Large intestine (tissue), 3 donors: Measurements from ENCODE around the gene PHF2. TPM values are rescaled to one million over a fixed set of nuclear protein-coding genes. Genes with fewer than 3 reads are reported as not detected.

Source experiments
- DNase-seq, 2 donors: peaks; one replicate each; pipeline versions ENCODE4 v3.0.0 to v3.0.0-alpha.2; 2013
- H3K27ac ChIP-seq: one replicate; pipeline ENCODE4 v1.5.1; 2013; ENCODE audit warnings: low read length
- H3K27me3 ChIP-seq: 2 replicates; pipeline ENCODE4 v1.6.1; 2013; ENCODE audit warnings: low read length; ENCODE audit not compliant: control insufficient read depth, insufficient read depth
- H3K36me3 ChIP-seq: 2 replicates; pipeline ENCODE4 v1.6.1; 2013; ENCODE audit warnings: low read length; ENCODE audit not compliant: control insufficient read depth, insufficient read depth
- H3K4me1 ChIP-seq: one replicate; pipeline ENCODE4 v1.6.1; 2013; ENCODE audit warnings: low read length; ENCODE audit not compliant: control insufficient read depth, insufficient read depth
- H3K4me3 ChIP-seq: one replicate; pipeline ENCODE4 v1.5.1; 2013; ENCODE audit warnings: low read length
- H3K9me3 ChIP-seq: one replicate; pipeline ENCODE4 v1.6.1; 2013; ENCODE audit warnings: mild to moderate bottlenecking, low read depth, low read length, moderate library complexity; ENCODE audit not compliant: control insufficient read depth
- WGBS: methylation state at CpG from one replicate; pipeline ENCODE4 v1.1.5; 2013; ENCODE audit warnings: low lambda C conversion rate; ENCODE audit not compliant: insufficient coverage; 5-methylcytosine and 5-hydroxymethylcytosine counted together
- polyA plus RNA-seq: library from polyadenylated mRNA; unstranded; fragments of 120-200 nt; gene quantifications from one replicate; pipeline ENCODE4 v1.2.1, GENCODE V29; 2013

Gene PHF2
- polyA plus RNA-seq, 1 donor: 24.9 TPM

DNA sequence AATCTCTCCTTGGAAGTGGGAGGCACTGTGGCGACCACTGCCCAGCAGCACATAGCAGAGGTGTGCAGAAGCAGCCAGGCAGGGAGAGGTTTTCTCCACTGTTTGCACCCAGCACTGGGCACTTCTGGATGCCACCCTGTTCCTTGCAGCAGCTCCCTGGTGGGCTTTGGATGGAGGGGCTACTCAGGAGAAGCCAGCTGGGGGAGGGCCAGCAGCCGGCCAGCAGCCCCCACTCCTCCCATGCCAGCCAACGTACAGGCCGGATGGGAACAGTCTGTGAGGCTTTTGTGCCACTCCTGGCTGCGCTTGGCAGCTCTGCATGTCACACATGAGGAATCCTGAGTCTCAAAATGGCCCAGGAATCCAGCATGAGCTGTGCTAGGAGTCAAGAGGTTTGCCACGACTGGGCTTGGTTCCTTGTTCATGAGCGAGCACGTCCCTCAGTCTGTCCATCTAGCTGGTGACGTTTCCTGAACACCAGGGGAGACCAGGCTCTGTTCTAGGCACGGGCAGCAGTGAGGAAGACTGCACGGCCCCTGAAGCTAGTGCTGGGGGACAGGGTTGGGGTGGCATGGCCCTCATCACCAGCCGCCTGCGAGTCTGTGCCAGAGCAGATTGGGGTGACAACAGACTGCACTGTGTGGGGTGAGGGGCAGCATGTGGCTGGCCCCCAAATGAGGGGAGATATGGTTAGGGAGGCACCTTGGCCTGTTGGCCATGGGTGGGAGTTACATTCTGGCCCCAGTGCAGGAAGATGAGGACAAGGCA lies 10.1 kb downstream of the PHF2 start:
- Histone ChIP-seq H3K4me1 (peaks cover 24% of the 10 kb centered on the region), H3K27me3 (no peaks in the 10 kb centered on the region), H3K36me3 (no peaks in the 10 kb centered on the region), H3K27ac (no peak overlapping the region), H3K4me3 (no peak overlapping the region), H3K9me3 (no peaks in the 10 kb centered on the region)
- no peak for DNase-seq
- WGBS: no CpG with 5 or more reads among the region's 13 CpGs

DNA sequence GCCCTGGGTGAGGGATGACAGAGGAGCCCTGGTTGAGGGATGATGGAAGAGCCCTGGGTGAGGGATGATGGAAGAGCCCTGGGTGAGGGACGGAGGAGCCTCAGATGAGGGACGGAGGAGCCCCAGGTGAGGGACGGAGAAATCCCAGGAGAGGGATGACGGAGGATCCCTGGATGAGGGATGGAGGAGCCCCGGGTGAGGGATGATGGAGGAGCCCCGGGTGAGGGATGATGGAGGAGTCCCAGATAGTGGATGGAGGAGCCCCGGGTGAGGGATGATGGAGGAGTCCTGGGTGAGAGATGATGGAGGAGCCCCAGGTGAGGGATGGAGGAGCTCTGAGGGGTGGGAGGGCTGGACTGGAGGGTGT lies 10.9 kb downstream of the PHF2 start:
- no peak for DNase-seq
- no peaks in the 10 kb centered on the region for H3K9me3 ChIP-seq
- no peak overlapping the region for H3K4me3 ChIP-seq
- no peak overlapping the region for H3K27ac ChIP-seq
- no peaks in the 10 kb centered on the region for H3K27me3 ChIP-seq
- WGBS: no CpG with 5 or more reads among the region's 7 CpGs
- peaks cover 18% of the 10 kb centered on the region for H3K4me1 ChIP-seq
- H3K36me3 ChIP-seq: no peaks in the 10 kb centered on the region

DNA sequence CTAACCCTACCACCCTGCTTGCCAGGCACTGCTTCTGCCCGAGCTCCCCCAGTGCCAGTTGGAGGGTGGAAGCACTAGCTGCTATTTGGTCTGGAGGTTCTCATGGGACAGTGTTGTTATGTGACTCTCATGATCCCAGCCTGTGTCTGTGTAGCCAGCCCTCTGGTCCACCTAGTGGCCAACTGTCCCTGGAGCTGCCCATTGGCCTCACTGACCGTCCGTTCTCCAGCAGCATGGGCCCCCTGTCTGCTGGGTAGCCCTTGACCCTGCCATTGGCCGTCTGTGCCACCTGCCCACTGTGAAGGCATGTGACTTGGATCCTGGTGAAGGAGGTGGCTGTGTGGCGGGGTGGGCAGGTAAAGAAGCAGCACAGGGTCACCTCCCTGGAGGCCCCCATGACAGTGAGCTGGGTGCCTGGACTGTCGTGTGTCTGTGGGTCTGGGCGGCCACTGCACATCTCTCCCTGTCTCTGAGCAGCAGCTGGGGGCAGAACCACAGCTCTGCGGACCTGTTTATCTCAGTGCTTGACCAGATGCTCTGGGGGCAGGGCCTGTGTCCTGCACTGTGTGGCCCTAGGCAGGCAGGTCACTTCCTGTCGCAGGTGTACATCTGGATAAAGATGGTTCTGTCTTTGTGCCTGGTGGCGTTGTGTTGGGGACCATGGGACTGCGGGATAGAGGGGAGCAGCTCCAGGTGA lies 11.4 kb downstream of the PHF2 start:
- H3K27ac ChIP-seq: no peak overlapping the region
- peaks cover 20% of the 10 kb centered on the region for H3K4me1 ChIP-seq
- no peak for DNase-seq
- no peaks in the 10 kb centered on the region for H3K27me3 ChIP-seq
- H3K4me3 ChIP-seq: no peak overlapping the region
- WGBS: no CpG with 5 or more reads among the region's 11 CpGs
- H3K9me3 ChIP-seq: no peaks in the 10 kb centered on the region
- no peaks in the 10 kb centered on the region for H3K36me3 ChIP-seq

DNA sequence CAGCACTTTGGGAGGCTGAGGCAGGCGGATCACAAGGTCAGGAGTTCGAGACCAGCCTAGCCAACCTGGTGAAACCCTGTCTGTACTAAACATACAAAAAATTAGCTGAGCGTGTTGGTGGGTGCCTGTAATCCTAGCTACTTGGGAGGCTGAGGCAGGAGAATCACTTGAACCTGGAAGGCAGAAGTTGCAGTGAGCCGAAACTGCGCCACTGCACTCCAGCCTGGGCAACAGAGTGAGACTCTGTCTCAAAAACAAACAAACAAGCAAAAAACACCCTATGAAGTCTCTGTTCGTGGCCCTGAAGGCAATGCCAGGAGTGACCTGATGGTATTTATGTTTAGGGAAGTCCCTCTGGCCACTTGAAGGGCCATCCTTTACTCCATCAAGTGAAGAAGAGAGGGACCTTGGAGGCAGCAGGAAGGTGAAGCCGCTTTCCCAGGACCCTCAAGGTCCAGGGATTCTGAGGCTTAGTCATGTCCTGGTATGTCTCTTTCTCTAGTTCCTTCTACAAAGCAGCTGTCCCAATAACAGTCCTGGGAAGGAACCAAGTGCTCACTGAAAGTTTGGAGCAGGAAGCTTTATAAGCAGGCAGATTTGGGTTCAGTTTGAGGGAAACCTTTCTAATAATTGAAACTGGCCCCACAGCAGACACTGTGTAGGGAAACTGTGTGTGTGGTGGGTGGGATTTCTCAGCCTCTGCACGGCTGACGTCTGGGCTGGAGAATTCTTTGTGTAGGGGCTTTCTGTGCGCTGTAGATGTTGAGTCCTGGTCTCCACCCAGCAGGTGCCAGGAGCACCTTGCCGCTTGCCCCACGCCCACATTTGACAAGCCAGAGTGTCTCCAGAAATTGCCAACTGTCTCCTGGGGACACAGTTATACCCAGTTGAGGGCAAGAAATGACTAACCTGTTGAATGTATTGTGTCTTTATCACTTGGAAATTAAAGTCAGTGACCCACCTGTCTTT lies 12.5 kb downstream of the PHF2 start:
- Histone ChIP-seq H3K36me3 (no peaks in the 10 kb centered on the region), H3K4me1 (peaks cover 26% of the 10 kb centered on the region), H3K4me3 (no peak overlapping the region), H3K27ac (no peak overlapping the region), H3K27me3 (no peaks in the 10 kb centered on the region), H3K9me3 (no peaks in the 10 kb centered on the region)
- WGBS: no CpG with 5 or more reads among the region's 12 CpGs
- DNase-seq: no peak

DNA sequence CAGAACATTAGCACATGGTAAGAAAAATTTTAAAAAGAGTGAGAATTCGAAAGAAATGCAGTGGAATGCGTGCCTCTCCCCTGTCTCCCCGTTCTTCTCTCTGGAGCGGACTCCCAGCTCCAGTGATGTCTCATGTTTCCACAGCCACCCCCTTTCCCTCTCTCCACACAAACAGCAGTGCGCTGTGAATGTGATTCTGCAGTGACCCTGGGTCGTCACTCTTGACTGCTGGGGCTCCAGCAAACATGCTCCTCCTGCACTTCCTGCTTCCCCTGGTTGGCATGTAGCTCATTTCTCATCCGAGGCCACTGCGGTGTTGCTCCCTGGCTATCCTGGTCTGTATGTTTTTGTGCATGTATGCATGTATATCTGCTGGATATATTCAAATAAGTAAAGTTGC lies 13.3 kb downstream of the PHF2 start:
- Histone ChIP-seq H3K27me3 (no peaks in the 10 kb centered on the region), H3K4me1 (peaks cover 32% of the 10 kb centered on the region), H3K9me3 (no peaks in the 10 kb centered on the region), H3K27ac (no peak overlapping the region), H3K4me3 (no peak overlapping the region), H3K36me3 (no peaks in the 10 kb centered on the region)
- peak in 1 of 2 donors; percentile 22 for DNase-seq
- WGBS: no CpG with 5 or more reads among the region's 8 CpGs

DNA sequence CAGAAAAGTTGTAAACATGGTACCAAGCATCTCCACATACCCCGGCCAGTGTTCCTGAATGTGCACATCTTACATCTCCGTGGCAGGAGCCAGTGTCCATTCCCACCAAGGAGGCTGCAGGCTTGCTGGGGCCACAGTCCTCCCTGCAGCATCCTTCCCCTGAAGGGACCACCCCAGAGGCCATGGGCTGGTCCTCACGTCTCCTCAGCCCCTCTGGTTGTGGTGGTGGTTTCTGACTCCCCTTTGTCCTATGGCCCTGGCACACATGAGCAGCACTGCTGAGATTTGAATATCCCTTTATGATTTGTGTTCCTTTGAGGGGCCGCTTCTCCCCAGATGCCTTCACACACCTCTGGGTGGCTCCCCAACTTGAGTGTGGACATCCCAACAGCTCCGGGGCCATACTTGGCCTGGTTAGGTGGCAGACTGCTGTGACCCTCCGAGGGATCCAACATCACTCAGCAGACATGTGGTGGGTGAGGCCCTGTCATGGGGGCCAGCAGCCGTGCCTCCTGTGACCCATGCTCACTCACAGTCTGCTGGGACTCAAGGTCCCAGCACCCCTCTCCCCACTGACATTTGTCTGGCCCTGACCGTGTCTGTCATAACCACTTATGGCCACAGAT lies 14.3 kb downstream of the PHF2 start:
- H3K27me3 ChIP-seq: no peaks in the 10 kb centered on the region
- H3K27ac ChIP-seq: no peak overlapping the region
- H3K4me1 ChIP-seq: peaks cover 32% of the 10 kb centered on the region
- no peaks in the 10 kb centered on the region for H3K36me3 ChIP-seq
- no peak for DNase-seq
- WGBS: no CpG with 5 or more reads among the region's 8 CpGs
- H3K9me3 ChIP-seq: no peaks in the 10 kb centered on the region
- no peak overlapping the region for H3K4me3 ChIP-seq

DNA sequence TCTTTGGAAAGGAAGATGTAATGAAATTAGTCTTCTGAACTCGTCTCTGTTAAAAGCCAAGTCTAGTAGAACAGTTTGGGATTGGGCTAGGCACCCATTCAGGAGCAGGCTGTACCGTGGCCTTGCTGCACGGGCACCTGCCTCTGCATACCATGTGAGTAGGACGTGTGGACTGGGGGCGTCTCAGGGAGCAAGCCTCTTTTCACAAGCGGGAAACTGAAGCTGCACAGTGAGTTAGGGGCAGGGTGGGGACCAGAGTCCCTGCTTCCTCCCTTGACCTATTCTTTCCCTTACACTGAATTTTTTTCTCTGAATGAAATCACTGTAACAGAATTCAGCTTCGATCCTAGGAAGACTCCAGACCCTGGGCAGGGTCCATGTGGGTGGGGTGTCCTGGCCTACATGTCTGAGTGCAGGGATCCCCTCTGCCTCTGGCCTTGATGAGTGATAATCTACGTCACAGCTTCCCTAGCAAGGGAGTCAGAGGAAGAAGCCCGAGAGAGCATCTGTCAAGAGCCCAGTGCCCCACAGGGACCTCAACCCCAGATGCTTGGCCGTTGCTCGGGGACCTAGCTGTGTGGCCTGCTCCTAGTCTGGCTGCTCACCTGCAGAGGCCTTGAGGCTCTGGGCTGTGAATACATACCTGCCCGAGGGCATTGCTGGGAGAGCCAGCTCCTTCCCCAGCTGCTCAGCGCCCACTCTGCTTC lies 15.1 kb downstream of the PHF2 start:
- Histone ChIP-seq H3K36me3 (no peaks in the 10 kb centered on the region), H3K4me1 (peaks cover 32% of the 10 kb centered on the region), H3K4me3 (no peak overlapping the region), H3K9me3 (no peaks in the 10 kb centered on the region), H3K27me3 (no peaks in the 10 kb centered on the region), H3K27ac (no peak overlapping the region)
- WGBS: no CpG with 5 or more reads among the region's 13 CpGs
- no peak for DNase-seq

DNA sequence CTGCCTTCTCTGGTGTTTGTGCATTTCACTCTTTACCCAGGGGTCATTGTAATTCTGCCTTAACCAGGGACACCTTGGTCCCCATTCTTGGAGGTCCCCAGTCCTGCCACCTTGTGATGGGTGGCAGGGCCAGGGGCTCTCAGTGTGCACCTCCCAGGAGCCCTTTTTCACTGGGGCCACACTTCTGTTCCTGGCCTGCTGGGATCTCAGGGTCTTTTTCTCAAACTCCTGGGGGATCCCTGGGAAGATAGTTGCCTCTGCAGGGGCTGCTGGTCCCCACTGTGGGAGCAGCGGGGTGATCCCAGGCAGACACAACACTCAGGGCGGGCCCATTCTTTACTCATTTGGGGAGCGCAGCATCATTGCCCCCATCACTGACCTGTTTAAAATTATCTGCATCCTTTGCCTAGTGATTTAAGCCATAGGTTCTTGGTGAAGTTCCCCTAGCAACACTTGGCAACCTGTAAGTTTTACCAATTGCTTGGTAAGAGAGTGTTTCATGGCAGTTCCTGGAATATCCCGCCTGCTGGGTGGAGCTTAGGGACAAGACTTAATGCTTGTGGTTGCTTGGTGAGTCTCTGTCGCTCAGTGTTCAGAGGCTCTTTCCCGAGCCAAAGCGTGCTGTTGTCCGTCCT lies 15.7 kb downstream of the PHF2 start:
- H3K36me3 ChIP-seq: no peaks in the 10 kb centered on the region
- DNase-seq: no peak
- no peaks in the 10 kb centered on the region for H3K27me3 ChIP-seq
- no peaks in the 10 kb centered on the region for H3K9me3 ChIP-seq
- peaks cover 32% of the 10 kb centered on the region for H3K4me1 ChIP-seq
- no peak overlapping the region for H3K27ac ChIP-seq
- no peak overlapping the region for H3K4me3 ChIP-seq
- WGBS: no CpG with 5 or more reads among the region's 8 CpGs

DNA sequence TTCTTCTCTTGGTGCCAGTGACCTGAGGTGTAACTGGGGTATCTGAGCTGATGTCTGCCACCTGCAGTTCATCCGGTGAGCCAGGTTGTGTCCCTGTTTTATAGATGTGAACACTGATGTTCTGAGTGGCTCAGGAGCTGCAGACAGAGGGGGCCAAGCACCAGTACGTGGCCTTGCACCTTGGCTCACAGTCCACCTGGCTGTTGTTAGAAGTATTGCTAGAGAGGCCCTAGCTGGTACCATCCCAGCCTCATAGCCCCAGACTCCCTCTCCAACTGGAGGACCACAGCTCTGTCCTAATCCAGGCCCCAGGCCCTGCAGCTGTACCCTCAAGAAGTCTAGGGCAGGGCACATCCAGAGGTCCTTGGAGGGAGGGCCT lies 16.2 kb downstream of the PHF2 start:
- H3K36me3 ChIP-seq: no peaks in the 10 kb centered on the region
- no peaks in the 10 kb centered on the region for H3K27me3 ChIP-seq
- no CpG with 5 or more reads among the region's 2 CpGs for WGBS
- H3K4me3 ChIP-seq: no peak overlapping the region
- DNase-seq: no peak
- H3K27ac ChIP-seq: no peak overlapping the region
- peaks cover 32% of the 10 kb centered on the region for H3K4me1 ChIP-seq
- H3K9me3 ChIP-seq: no peaks in the 10 kb centered on the region
